Astrocyte (in vitro differentiated cells and primary cell): ENCODE measurements around the gene COLEC11.

Experiments used
- EZH2 ChIP-seq: IDR thresholded peaks from 2 replicates; pipeline ENCODE4 v1.6.1; 2012; ENCODE audit warnings: mild to moderate bottlenecking, low read length, inconsistent platforms; ENCODE audit not compliant: insufficient read depth
- TF ChIP-seq, protein P1 (sequence below): IDR thresholded peaks from 2 replicates; pipeline ENCODE4 v1.5.1; 2011; ENCODE audit warnings: low read depth, mild to moderate bottlenecking, inconsistent platforms, low read length, moderate library complexity; ENCODE audit not compliant: insufficient read depth

DNA sequence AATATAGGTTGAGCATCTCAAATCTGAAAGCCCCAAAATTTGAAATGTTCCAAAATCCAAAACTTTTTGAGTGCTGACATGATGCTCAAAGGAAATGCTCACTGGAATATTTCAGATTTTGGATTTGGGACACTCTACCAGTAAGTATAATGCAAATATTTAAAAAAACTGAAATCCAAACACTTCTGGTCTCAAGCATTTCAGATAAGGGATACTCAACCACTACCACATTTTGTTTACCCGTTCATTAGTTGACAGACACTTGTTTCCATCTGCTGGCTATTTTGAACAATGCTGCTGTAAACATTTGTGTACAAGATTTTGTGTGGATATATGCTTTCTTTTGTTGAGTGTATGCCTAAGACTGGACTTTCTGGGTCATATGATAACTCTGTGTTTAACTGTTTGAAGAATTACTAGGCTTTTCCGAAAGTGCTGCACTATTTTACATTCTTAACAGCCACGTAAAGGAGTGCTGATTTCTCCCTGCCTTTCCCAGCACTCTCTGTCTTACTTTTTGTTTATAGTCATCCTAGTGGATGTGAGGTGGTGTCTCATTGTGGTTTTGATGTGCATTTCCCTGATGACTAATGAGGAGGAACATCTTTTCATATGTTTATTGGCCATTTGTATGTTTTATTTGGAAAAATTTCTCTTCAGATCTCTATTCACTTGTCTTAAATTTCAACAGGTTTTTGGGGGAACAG lies 89.0 kb downstream of the COLEC11 start:
- TF ChIP-seq, protein P1, sequence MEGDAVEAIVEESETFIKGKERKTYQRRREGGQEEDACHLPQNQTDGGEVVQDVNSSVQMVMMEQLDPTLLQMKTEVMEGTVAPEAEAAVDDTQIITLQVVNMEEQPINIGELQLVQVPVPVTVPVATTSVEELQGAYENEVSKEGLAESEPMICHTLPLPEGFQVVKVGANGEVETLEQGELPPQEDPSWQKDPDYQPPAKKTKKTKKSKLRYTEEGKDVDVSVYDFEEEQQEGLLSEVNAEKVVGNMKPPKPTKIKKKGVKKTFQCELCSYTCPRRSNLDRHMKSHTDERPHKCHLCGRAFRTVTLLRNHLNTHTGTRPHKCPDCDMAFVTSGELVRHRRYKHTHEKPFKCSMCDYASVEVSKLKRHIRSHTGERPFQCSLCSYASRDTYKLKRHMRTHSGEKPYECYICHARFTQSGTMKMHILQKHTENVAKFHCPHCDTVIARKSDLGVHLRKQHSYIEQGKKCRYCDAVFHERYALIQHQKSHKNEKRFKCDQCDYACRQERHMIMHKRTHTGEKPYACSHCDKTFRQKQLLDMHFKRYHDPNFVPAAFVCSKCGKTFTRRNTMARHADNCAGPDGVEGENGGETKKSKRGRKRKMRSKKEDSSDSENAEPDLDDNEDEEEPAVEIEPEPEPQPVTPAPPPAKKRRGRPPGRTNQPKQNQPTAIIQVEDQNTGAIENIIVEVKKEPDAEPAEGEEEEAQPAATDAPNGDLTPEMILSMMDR = no peak
- TF ChIP-seq EZH2 = no peak
